Measurements from ENCODE around the gene ASCL1.

DNA sequence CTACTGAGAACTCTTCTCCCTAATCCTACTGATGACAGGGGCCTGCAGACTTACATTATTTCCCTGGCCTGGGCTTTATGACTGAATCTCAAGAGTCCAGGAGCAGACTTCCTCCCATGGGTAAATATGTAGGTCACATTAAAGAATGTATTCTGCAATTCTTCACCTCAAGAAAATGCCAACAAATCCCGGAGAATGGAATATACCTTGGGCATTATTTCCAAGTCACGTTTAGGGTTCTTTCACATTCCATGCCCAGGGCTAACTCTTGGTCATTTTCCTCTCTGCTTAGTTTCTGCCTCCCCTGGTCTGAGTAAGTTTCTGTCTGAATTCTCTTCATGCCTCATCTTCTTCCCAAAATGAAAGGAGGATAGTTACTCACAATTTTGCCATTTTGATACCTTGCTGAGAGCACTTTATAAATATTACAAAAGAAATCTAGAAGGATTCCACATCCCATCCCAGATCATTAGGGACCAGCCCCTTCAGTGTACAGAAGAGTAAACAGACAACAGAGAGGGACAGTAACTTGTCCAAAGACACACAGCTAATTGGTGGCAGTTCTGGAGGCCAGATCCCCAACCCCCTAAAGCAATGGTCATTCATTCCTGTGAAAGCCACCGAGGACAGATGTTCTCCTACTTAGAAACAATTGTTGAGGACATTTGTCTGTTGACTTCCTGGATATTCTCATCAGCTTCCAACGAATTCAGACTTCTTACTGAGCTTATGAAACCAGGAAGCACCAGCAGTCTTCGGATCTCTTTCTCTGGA, 41.0 kb upstream of the ASCL1 start:
- TF ChIP-seq CTCF (conservative IDR thresholded peaks at IDR 0.05; ENCODE audit: low read depth, low read length) (no peak), EZH2 (IDR thresholded peaks at IDR 0.05; ENCODE audit: borderline replicate concordance, low read depth, low read length, poor library complexity, severe bottlenecking) (no peak)
